ENCODE results near the gene TMEM86B.

Gene TMEM86B

GRCh38 chr19:55247621-55248099 is 19.1 kb upstream of the TMEM86B start:
- no peak for TF ChIP-seq TAF1 (IDR thresholded peaks at IDR 0.05; ENCODE audit: low read depth)
- no peak for TF ChIP-seq TEAD4 (IDR thresholded peaks at IDR 0.05)
- TF ChIP-seq NFIC (IDR thresholded peaks at IDR 0.05): no peak
- TF ChIP-seq YY1 (IDR thresholded peaks at IDR 0.05; ENCODE audit: low read depth): no peak
- no peak for TF ChIP-seq RAD21 (IDR thresholded peaks at IDR 0.05; ENCODE audit: low read depth)
- TF ChIP-seq, protein P1, sequence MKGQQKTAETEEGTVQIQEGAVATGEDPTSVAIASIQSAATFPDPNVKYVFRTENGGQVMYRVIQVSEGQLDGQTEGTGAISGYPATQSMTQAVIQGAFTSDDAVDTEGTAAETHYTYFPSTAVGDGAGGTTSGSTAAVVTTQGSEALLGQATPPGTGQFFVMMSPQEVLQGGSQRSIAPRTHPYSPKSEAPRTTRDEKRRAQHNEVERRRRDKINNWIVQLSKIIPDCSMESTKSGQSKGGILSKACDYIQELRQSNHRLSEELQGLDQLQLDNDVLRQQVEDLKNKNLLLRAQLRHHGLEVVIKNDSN (IDR thresholded peaks at IDR 0.05): no peak
- TF ChIP-seq FOXM1 (IDR thresholded peaks at IDR 0.05; ENCODE audit: borderline replicate concordance, low read depth): no peak
- TF ChIP-seq TCF12 (IDR thresholded peaks at IDR 0.05; ENCODE audit: low read depth): no peak
- no peak for TF ChIP-seq CEBPB (IDR thresholded peaks at IDR 0.05)
- no peak for TF ChIP-seq REST (IDR thresholded peaks at IDR 0.05; ENCODE audit: low read depth)
- TF ChIP-seq ZBTB7A (IDR thresholded peaks at IDR 0.05; ENCODE audit: low read depth): no peak
- TF ChIP-seq, protein P2, sequence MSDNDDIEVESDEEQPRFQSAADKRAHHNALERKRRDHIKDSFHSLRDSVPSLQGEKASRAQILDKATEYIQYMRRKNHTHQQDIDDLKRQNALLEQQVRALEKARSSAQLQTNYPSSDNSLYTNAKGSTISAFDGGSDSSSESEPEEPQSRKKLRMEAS (IDR thresholded peaks at IDR 0.05): no peak
- TF ChIP-seq CREB1 (IDR thresholded peaks at IDR 0.05; ENCODE audit: low read depth): no peak
- no peak for TF ChIP-seq EP300 (IDR thresholded peaks at IDR 0.05; ENCODE audit: borderline replicate concordance)
- no peak for TF ChIP-seq EGR1 (IDR thresholded peaks at IDR 0.05)

GRCh38 chr19:55246462-55247451 is 18.2 kb upstream of the TMEM86B start:
- no peak for TF ChIP-seq NFIC (IDR thresholded peaks at IDR 0.05)
- TF ChIP-seq TCF12 (IDR thresholded peaks at IDR 0.05; ENCODE audit: low read depth): no peak
- TF ChIP-seq TEAD4 (IDR thresholded peaks at IDR 0.05): no peak
- TF ChIP-seq EGR1 (IDR thresholded peaks at IDR 0.05): no peak
- no peak for TF ChIP-seq TAF1 (IDR thresholded peaks at IDR 0.05; ENCODE audit: low read depth)
- TF ChIP-seq, protein P1 (IDR thresholded peaks at IDR 0.05): no peak
- TF ChIP-seq FOXM1 (IDR thresholded peaks at IDR 0.05; ENCODE audit: borderline replicate concordance, low read depth): no peak
- no peak for TF ChIP-seq RAD21 (IDR thresholded peaks at IDR 0.05; ENCODE audit: low read depth)

GRCh38 chr19:55245236-55245904 is 16.8 kb upstream of the TMEM86B start:
- TF ChIP-seq TAF1 (IDR thresholded peaks at IDR 0.05; ENCODE audit: low read depth) (no peak), TCF12 (IDR thresholded peaks at IDR 0.05; ENCODE audit: low read depth) (no peak)

DNA sequence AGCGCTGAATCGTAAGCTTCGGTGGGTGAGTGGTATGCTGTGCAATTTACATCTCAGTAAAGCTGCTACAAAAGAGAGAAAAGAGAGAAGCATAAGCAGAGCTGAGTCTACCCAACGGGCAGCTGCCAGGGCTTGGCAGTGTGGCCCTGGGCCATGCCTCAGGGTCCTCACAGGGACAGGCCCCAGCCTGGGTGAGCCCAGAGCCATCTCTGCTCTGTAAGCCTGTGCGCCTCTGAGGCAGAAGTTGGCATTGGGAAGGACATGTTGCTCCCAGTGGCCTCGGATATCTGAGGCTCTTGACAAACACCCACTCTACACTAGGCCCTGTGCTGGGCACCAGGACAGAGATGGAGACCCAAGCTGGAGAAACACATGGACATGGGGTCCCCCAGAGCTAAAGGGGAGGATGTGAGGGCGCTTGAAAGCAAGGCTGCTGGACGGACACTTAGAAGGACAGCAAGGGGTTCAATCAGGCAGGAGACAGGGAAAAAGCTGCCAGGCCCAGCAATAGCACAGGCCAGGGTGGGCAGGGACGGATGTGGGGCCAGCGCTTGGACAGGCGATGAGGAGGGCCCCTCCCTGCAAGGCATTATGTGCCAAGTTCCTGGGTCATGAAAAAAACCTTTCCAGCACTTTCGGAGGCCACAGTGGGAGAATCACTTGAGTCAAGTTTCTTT is 15.6 kb upstream of the TMEM86B start:
- no peak for TF ChIP-seq YY1 (IDR thresholded peaks at IDR 0.05; ENCODE audit: low read depth)

GRCh38 chr19:55242517-55242916 is 14.0 kb upstream of the TMEM86B start:
- TF ChIP-seq CREB1 (IDR thresholded peaks at IDR 0.05; ENCODE audit: low read depth) (no peak), CEBPB (IDR thresholded peaks at IDR 0.05) (no peak), YY1 (IDR thresholded peaks at IDR 0.05; ENCODE audit: low read depth) (no peak), ZBTB7A (IDR thresholded peaks at IDR 0.05; ENCODE audit: low read depth) (no peak), EGR1 (IDR thresholded peaks at IDR 0.05) (no peak), TAF1 (IDR thresholded peaks at IDR 0.05; ENCODE audit: low read depth) (no peak), FOXM1 (IDR thresholded peaks at IDR 0.05; ENCODE audit: borderline replicate concordance, low read depth) (no peak), EP300 (IDR thresholded peaks at IDR 0.05; ENCODE audit: borderline replicate concordance) (no peak), RAD21 (IDR thresholded peaks at IDR 0.05; ENCODE audit: low read depth) (no peak), NFIC (IDR thresholded peaks at IDR 0.05) (no peak), TCF12 (IDR thresholded peaks at IDR 0.05; ENCODE audit: low read depth) (no peak), TEAD4 (IDR thresholded peaks at IDR 0.05) (no peak)
- TF ChIP-seq, protein P2 (IDR thresholded peaks at IDR 0.05): no peak
- TF ChIP-seq, protein P1 (IDR thresholded peaks at IDR 0.05): no peak

- TF ChIP-seq YY1 (IDR thresholded peaks at IDR 0.05; ENCODE audit: low read depth) (no peak), NFIC (IDR thresholded peaks at IDR 0.05) (no peak)
Measured at GRCh38 chr19:55241935-55242464, 13.4 kb upstream of the TMEM86B start.

Data from Ishikawa (cell line).